GM18907 (cell line): ENCODE data around the gene NATD1.
"Not testable (repeated sequence)": the region's sequence is repeated elsewhere in the genome, so short reads cannot be mapped to it uniquely, and the experiment has no call there.

Experiments
- ATAC-seq: cut with Tn5 transposase; IDR thresholded peaks from one replicate; pipeline ENCODE4 v1.9.1; 2021; ENCODE audit warnings: mild to moderate bottlenecking, moderate library complexity; ENCODE audit not compliant: unreplicated experiment

NATD1 gene

DNA sequence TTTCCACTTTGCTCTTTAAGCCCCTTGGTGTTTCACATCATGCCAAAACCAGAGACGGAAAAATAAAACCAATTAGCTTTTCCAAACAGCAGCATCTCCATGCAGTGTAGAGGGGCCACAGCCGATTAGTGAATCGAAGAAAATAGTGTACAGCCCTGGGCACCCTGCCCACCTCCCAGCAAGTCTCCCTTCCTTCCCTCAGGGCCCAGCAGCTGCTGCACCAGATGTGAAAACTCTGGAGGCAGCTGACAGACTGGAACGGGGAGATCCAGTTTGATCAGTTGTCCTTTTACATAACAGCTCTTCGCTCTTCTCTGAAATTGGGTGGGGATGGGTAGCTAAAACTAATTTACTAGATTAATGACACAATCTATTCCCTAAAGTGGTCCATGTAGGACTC is 58.5 kb downstream of the NATD1 start:
- no peak for ATAC-seq

DNA sequence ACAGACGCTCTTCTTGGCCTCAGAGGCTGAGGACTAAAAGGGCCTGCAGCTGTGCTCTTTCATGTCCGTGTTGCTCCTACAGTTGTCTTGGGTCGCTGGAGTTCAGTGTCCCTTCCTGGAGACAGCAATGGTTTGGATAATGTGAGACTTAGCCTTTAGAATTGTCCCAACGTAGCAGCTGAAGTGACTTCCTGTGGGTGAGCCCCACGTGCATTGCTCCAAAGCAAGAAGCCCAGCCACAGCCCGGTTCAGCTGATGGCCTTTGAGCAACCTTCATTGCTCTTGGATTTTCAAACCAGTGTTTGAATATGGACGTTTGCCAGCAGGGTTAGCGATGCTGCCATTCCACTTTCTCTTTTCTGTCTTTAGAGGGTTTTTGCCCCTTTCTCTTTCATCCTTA is 59.0 kb downstream of the NATD1 start:
- no peak for ATAC-seq

DNA sequence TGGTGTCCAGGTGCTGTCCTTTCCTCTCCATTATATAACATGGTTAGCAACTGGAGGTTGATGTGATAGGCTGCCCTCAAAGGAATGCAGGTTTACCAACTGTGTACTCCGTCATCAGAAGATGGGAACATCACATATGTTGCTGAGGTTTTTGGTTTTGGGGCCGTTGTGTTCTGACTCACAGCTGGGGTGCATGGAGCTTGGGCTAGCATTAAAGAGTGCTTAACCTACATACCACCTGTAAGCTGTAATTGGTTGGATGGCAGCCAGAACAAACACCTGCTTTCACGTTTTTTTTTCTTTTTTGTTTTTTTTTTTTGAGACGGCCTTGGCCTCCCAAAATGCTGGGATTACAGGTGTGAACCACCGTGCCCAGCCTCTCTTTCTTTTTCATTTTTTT is 60.2 kb downstream of the NATD1 start:
- ATAC-seq, result no peak

DNA sequence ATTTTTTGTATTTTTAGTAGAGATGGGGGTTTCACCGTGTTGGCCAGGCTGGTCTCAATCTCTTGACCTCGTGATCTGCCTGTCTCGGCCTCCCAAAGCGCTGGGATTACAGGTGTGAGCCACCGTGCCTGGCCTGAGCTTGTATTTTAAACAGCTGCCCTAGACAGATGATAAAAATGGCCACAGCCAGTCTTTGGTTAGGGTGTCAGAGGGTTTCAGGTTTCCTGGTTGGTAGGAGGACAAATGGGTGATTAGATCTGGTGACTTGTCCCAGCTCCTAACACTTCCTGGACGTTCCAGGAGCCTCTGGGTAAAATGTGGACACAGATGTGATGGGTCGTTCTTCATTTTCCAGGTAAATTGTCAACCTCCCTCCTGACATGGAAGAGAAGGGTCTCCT is 60.8 kb downstream of the NATD1 start:
- not testable (repeated sequence) for ATAC-seq

DNA sequence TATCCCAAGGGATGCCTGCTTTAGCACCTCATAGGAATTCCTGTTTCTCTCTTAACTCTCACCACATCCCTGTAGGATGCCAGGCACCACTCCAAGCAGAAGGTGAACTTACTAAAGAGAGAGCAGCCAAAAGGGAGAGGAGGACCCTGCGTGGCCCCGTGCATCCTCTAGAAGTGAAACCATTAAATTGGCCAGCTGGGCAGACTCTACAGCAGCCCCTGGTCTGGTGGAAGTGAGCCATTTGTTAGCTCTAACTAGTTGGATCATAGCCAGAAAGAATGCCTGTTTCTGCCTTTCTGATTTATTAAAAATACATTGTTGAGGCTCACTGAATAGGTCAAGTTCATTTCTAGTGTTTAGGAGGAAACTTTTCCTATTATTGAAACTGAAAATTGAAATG is 61.5 kb downstream of the NATD1 start:
- ATAC-seq, result no peak

DNA sequence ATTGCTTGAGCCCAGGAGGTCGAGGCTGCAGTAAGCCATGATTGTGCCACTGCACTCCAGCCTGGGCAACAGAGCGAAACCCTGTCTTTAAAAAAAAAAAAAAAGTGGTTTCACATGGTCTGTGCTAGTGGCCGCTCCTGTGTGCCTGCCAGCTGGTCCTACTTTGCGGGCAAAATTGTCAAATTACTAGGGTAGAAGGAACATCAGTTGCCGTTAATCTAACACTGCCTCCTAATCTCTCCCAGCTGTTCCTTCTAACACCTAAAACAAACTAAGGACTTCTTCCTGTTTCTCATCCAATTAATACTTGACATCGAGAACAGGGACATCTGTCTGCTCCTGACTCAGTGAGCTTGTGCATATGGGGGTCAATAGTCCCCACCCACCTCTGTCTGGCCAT is 63.1 kb downstream of the NATD1 start:
- no peak for ATAC-seq

DNA sequence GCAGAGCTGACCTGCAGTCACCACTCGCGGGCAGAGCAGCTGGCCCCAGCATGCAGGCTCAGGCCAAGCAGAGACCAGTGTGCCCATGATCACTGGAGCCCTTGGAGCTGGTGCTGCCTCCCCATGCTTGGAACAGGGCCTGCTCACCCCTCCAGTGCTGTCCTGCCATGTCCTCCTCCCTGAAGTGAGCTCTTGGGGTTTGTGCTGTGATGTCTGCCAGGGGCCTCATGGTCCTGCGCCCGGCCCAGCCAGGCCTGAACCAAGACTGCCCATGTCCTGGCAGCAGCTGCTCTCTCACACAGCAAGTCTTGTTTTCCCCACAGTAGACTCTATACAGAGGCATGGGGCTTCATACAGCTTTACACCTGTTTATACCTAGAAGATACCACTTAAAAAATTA is 63.8 kb downstream of the NATD1 start:
- no peak for ATAC-seq
